SK-N-SH (cell line): ENCODE data around the gene C16orf87. TPM values are rescaled to one million over a fixed set of nuclear protein-coding genes. Genes with fewer than 3 reads are reported as not detected.

ENCODE experiments used
- CTCF ChIA-PET: fragments of 300-600, 350-600 bp; formaldehyde crosslinking; extraction: SDS; loops from one replicate; lab custom pipeline; 2021; lab: Yijun Ruan, JAX
- POLR2A ChIA-PET: fragments of 350-600 bp; sonication (Branson Sonifier 250); formaldehyde crosslinking; extraction: SDS; loops from one replicate; lab custom pipeline; 2020; ENCODE audit warnings: antibody characterized with exemption, inconsistent platforms; lab: Yijun Ruan, JAX
- DNase-seq: peaks from one replicate; pipeline ENCODE4 v3.0.0; 2012
- H2AFZ ChIP-seq: fragments of 200-600 bp; sonication (generic); 2 replicates; pipeline ENCODE4 v1.8.1; 2016; ENCODE audit warnings: antibody characterized with exemption, mild to moderate bottlenecking, low read depth
- H3F3A ChIP-seq: fragments of 200-600 bp; sonication (generic); replicated peaks from 2 replicates; pipeline ENCODE3; 2016; ENCODE audit warnings: antibody characterized with exemption, mild to moderate bottlenecking; ENCODE audit not compliant: insufficient read depth
- H3K27ac ChIP-seq, 2 experiments: fragments of 200-500 bp in 1 of 2; fragments of 200-600 bp in 1 of 2; sonication (Bioruptor generic) in 1 of 2; sonication (generic), shearing (Covaris generic) in 1 of 2; 2 replicates each; pipeline versions ENCODE4 v1.5.1 to v1.6.1; 2014 to 2016; ENCODE audit warnings: low read depth in 2 of 2, inconsistent platforms in 1 of 2, low read length in 1 of 2, mild to moderate bottlenecking in 1 of 2, mixed read lengths in 1 of 2
- H3K27me3 ChIP-seq: fragments of 200-600 bp; sonication (generic), shearing (Covaris generic); 2 replicates; pipeline ENCODE4 v1.6.1; 2016; ENCODE audit warnings: mixed run types; ENCODE audit not compliant: insufficient read depth
- H3K36me3 ChIP-seq, 2 experiments: fragments of 200-500 bp in 1 of 2; fragments of 200-600 bp in 1 of 2; sonication (Bioruptor generic) in 1 of 2; sonication (generic) in 1 of 2; replicated peaks in 1 of 2; 2 replicates each; pipeline versions ENCODE3 to v1.5.1; 2014 to 2016; ENCODE audit warnings: low read length in 1 of 2, mild to moderate bottlenecking in 1 of 2; ENCODE audit not compliant: insufficient read depth in 2 of 2, control insufficient read depth in 1 of 2
- H3K4me1 ChIP-seq, 2 experiments: fragments of 200-500 bp in 1 of 2; fragments of 200-600 bp in 1 of 2; sonication (Bioruptor generic) in 1 of 2; sonication (generic), shearing (Covaris generic) in 1 of 2; 2 replicates each; pipeline versions ENCODE4 v1.5.1 to v1.6.1; 2014 to 2016; ENCODE audit warnings: low read depth in 1 of 2, low read length in 1 of 2, mixed run types in 1 of 2; ENCODE audit not compliant: insufficient read depth in 2 of 2, control insufficient read depth in 1 of 2
- H3K4me2 ChIP-seq: fragments of 200-600 bp; sonication (generic), shearing (Covaris generic); 2 replicates; pipeline ENCODE4 v1.6.1; 2017; ENCODE audit warnings: mixed run types
- H3K4me3 ChIP-seq, 2 experiments: fragments of 200-500 bp in 1 of 2; fragments of 200-600 bp in 1 of 2; sonication (Bioruptor generic) in 1 of 2; sonication (generic), shearing (Covaris generic) in 1 of 2; 2 replicates each; pipeline versions ENCODE4 v1.5.1 to v1.8.1; 2014 to 2016; ENCODE audit warnings: low read depth in 2 of 2, inconsistent platforms in 1 of 2, low read length in 1 of 2, mild to moderate bottlenecking in 1 of 2, mixed read lengths in 1 of 2, moderate library complexity in 1 of 2
- H3K79me2 ChIP-seq: fragments of 200-600 bp; sonication (generic); 2 replicates; pipeline ENCODE4 v1.8.1; 2017; ENCODE audit warnings: mild to moderate bottlenecking; ENCODE audit not compliant: insufficient read depth
- H3K9ac ChIP-seq: fragments of 200-600 bp; sonication (generic); 2 replicates; pipeline ENCODE4 v1.6.1; 2017; ENCODE audit warnings: mixed run types
- H3K9me2 ChIP-seq: fragments of 200-600 bp; sonication (generic); 2 replicates; pipeline ENCODE4 v1.6.1; 2017; ENCODE audit warnings: mixed run types
- H3K9me3 ChIP-seq: fragments of 200-600 bp; sonication (generic); 2 replicates; pipeline ENCODE4 v1.6.1; 2017; ENCODE audit warnings: mixed run types, mild to moderate bottlenecking, moderate library complexity
- H4K20me1 ChIP-seq: fragments of 200-600 bp; sonication (generic); 2 replicates; pipeline ENCODE4 v1.6.1; 2017; ENCODE audit warnings: mild to moderate bottlenecking, mixed run types; ENCODE audit not compliant: insufficient read depth
- ELF1 ChIP-seq: IDR thresholded peaks from 2 replicates; pipeline ENCODE4 v1.4.0; 2012
- EZH2phosphoT487 ChIP-seq: fragments of 200-600 bp; sonication (generic); IDR thresholded peaks from 2 replicates; pipeline ENCODE4 v1.6.1; 2017; ENCODE audit warnings: low read depth, mixed run types, mild to moderate bottlenecking, antibody characterized with exemption, moderate library complexity, borderline replicate concordance
- FOSL2 ChIP-seq: IDR thresholded peaks from 2 replicates; pipeline ENCODE4 v1.4.0; 2012; ENCODE audit warnings: low read depth, mild to moderate bottlenecking, moderate library complexity, borderline replicate concordance
- JUND ChIP-seq: IDR thresholded peaks from 2 replicates; pipeline ENCODE4 v1.4.0; 2012
- RAD21 ChIP-seq: IDR thresholded peaks from 2 replicates; pipeline ENCODE4 v1.6.1; 2012; ENCODE audit warnings: mild to moderate bottlenecking, low read length
- RCOR1 ChIP-seq: fragments of 150-350 bp; IDR thresholded peaks from 2 replicates; pipeline ENCODE4 v1.6.1; 2017; ENCODE audit warnings: antibody characterized with exemption, low read length
- RFX5 ChIP-seq: IDR thresholded peaks from 2 replicates; pipeline ENCODE4 v1.6.1; 2012; ENCODE audit warnings: mild to moderate bottlenecking, improper control_type of control experiment, low read length
- RXRA ChIP-seq: IDR thresholded peaks from 2 replicates; pipeline ENCODE4 v1.4.0; 2012; ENCODE audit warnings: low read depth, mild to moderate bottlenecking, borderline replicate concordance
- TCF12 ChIP-seq: IDR thresholded peaks from 2 replicates; pipeline ENCODE4 v1.4.0; 2012
- TEAD4 ChIP-seq: IDR thresholded peaks from 2 replicates; pipeline ENCODE4 v1.4.0; 2012; ENCODE audit warnings: mild to moderate bottlenecking, borderline replicate concordance; ENCODE audit not compliant: insufficient read depth
- USF1 ChIP-seq: IDR thresholded peaks from 2 replicates; pipeline ENCODE4 v1.4.0; 2012; ENCODE audit warnings: low read depth, borderline replicate concordance
- WGBS: methylation state at CpG from one replicate; pipeline ENCODE4 v1.1.6; 2017; ENCODE audit warnings: low lambda C conversion rate; 5-methylcytosine and 5-hydroxymethylcytosine counted together
- polyA plus RNA-seq, 3 experiments: library from polyadenylated mRNA; depleted of rRNA; stranded (reverse); fragments of >200 nt; gene quantifications; 2 replicates each; pipeline ENCODE4 v1.2.3, GENCODE V29; 2012
- TF ChIP-seq, protein P1 (sequence below): IDR thresholded peaks from 2 replicates; pipeline ENCODE4 v1.4.0; 2012; ENCODE audit warnings: low read depth, borderline replicate concordance
- TF ChIP-seq, protein P2 (sequence below): fragments of 200-600 bp; sonication (generic); IDR thresholded peaks from 2 replicates; pipeline ENCODE4 v1.6.1; 2017; ENCODE audit warnings: antibody characterized with exemption, mild to moderate bottlenecking, moderate library complexity

The C16orf87 gene
- polyA plus RNA-seq, 1 of the 3 experiments (the other 2 are of a cell fraction), result 3.5 TPM

- no peaks in the 10 kb centered on the region for H3F3A ChIP-seq
- no peaks in the 10 kb centered on the region for H3K36me3 ChIP-seq
- ChIA-PET CTCF (interaction anchor here (0.8 to 3.0 kb wide), 12 partner anchors 9 to 1408 kb away, joined by 3 to 18 read pairs (median 4); partner anchors contain the start of genes GPT2, MYLK3, ORC6 and VPS35), POLR2A (interaction anchor here (1.3 kb wide), 1 partner anchor 67 kb away, joined by 7 read pairs; the partner anchor contains the start of gene ORC6)
- no peaks in the 10 kb centered on the region for H3K9me3 ChIP-seq
- H3K27me3 ChIP-seq, result no peaks in the 10 kb centered on the region
- TF ChIP-seq EZH2phosphoT487 (no peak), FOSL2 (no peak), TCF12 (no peak)
- TF ChIP-seq, protein P1, sequence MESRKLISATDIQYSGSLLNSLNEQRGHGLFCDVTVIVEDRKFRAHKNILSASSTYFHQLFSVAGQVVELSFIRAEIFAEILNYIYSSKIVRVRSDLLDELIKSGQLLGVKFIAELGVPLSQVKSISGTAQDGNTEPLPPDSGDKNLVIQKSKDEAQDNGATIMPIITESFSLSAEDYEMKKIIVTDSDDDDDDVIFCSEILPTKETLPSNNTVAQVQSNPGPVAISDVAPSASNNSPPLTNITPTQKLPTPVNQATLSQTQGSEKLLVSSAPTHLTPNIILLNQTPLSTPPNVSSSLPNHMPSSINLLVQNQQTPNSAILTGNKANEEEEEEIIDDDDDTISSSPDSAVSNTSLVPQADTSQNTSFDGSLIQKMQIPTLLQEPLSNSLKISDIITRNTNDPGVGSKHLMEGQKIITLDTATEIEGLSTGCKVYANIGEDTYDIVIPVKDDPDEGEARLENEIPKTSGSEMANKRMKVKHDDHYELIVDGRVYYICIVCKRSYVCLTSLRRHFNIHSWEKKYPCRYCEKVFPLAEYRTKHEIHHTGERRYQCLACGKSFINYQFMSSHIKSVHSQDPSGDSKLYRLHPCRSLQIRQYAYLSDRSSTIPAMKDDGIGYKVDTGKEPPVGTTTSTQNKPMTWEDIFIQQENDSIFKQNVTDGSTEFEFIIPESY, result no peak
- peaks cover 0 to 28% of the 10 kb centered on the region in 2 experiments; a peak in 1 of 4 replicates for H3K4me1 ChIP-seq
- H3K9ac ChIP-seq, result no peak overlapping the region
- H4K20me1 ChIP-seq, result no peaks in the 10 kb centered on the region
- no peak overlapping the region for H3K4me3 ChIP-seq
- no peaks in the 10 kb centered on the region for H3K9me2 ChIP-seq
- H3K27ac ChIP-seq, result peak overlapping the region in 1 of 2 experiments; percentile 23; a peak in 1 of 4 replicates
- no peaks in the 10 kb centered on the region for H3K79me2 ChIP-seq
- no peak overlapping the region for H2AFZ ChIP-seq
- H3K4me2 ChIP-seq, result peak overlapping the region; percentile 28; the same call in 1 of the 2 replicates
- WGBS, result 87% methylated on average over 11 of the region's 11 CpGs
- DNase-seq, result no peak
Measured at GRCh38 chr16:46756772-46757171, 74.2 kb downstream of the C16orf87 start.

DNA sequence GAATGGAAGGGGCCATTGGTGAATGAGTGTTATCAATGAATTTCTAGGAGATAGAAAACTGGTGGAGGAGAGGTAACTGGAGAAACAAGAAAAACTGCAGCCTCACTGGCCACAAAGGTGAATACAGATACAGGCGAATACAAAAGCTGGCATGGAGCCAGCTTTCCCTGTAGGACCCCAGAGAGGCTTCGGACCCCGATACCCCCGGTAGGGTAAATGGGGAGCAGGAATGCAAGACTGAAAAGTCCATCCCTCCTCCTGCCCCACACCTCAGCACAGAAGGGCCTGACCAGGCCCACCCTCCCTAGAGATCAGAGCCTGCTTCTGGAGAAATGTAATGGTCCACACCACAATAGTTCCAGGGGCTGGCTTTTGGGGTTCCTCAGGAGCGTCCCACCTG is 78.0 kb downstream of the C16orf87 start:
- peaks cover 0 to 17% of the 10 kb centered on the region in 2 experiments; a peak in 1 of 4 replicates for H3K4me1 ChIP-seq
- ChIA-PET POLR2A (no interaction called here), CTCF (no interaction called here)
- no peak overlapping the region for H3K4me2 ChIP-seq
- no peaks in the 10 kb centered on the region for H3K27me3 ChIP-seq
- no peak overlapping the region for H3K9ac ChIP-seq
- H2AFZ ChIP-seq, result no peak overlapping the region
- no peaks in the 10 kb centered on the region for H3K36me3 ChIP-seq
- H3K4me3 ChIP-seq, result no peak overlapping the region
- TF ChIP-seq JUND, result no peak
- H4K20me1 ChIP-seq, result no peaks in the 10 kb centered on the region
- H3K27ac ChIP-seq, result no peak overlapping the region
- no peaks in the 10 kb centered on the region for H3K79me2 ChIP-seq
- no peaks in the 10 kb centered on the region for H3F3A ChIP-seq
- H3K9me2 ChIP-seq, result no peaks in the 10 kb centered on the region
- H3K9me3 ChIP-seq, result no peaks in the 10 kb centered on the region
- DNase-seq, result no peak
- WGBS, result 40% methylated on average over 5 of the region's 5 CpGs

GRCh38 chr16:46751381-46751780 is 79.6 kb downstream of the C16orf87 start:
- 84% methylated on average over 7 of the region's 7 CpGs for WGBS
- H3K9me2 ChIP-seq, result no peaks in the 10 kb centered on the region
- DNase-seq, result no peak
- no peaks in the 10 kb centered on the region for H3K9me3 ChIP-seq
- no peaks in the 10 kb centered on the region for H3K79me2 ChIP-seq
- H3K9ac ChIP-seq, result no peak overlapping the region
- H4K20me1 ChIP-seq, result no peaks in the 10 kb centered on the region
- H3K4me3 ChIP-seq, result no peak overlapping the region
- ChIA-PET POLR2A (no interaction called here), CTCF (interaction anchor here (0.8 to 1.8 kb wide), 2 partner anchors 10 to 78 kb away, joined by 3 to 4 read pairs; no protein-coding TSS in a partner anchor)
- H3F3A ChIP-seq, result no peaks in the 10 kb centered on the region
- no peak overlapping the region for H3K27ac ChIP-seq
- H3K36me3 ChIP-seq, result no peaks in the 10 kb centered on the region
- H3K27me3 ChIP-seq, result no peaks in the 10 kb centered on the region
- peaks cover 0 to 1% of the 10 kb centered on the region in 2 experiments; a peak in 1 of 4 replicates for H3K4me1 ChIP-seq
- H3K4me2 ChIP-seq, result no peak overlapping the region
- H2AFZ ChIP-seq, result no peak overlapping the region
- no peak for TF ChIP-seq USF1
- no peak for TF ChIP-seq RXRA
- no peak for TF ChIP-seq RFX5
- TF ChIP-seq ELF1, result no peak
- no peak for TF ChIP-seq RCOR1
- no peak for TF ChIP-seq TEAD4
- TF ChIP-seq RAD21, result no peak
- TF ChIP-seq, protein P2, sequence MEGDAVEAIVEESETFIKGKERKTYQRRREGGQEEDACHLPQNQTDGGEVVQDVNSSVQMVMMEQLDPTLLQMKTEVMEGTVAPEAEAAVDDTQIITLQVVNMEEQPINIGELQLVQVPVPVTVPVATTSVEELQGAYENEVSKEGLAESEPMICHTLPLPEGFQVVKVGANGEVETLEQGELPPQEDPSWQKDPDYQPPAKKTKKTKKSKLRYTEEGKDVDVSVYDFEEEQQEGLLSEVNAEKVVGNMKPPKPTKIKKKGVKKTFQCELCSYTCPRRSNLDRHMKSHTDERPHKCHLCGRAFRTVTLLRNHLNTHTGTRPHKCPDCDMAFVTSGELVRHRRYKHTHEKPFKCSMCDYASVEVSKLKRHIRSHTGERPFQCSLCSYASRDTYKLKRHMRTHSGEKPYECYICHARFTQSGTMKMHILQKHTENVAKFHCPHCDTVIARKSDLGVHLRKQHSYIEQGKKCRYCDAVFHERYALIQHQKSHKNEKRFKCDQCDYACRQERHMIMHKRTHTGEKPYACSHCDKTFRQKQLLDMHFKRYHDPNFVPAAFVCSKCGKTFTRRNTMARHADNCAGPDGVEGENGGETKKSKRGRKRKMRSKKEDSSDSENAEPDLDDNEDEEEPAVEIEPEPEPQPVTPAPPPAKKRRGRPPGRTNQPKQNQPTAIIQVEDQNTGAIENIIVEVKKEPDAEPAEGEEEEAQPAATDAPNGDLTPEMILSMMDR, result no peak
- no peak for TF ChIP-seq JUND
